ENCODE data around the gene RGP1.
A peak's percentile ranks its signal among the peaks of the same experiment; 100 is the strongest.

The RGP1 gene

GRCh38 chr9:35732185-35732799, 16.8 kb upstream of the RGP1 start, which contains the start of the genes CREB3 and TLN1:
Gene CREB3, plus strand, starts transcription at chr9:35732666. Its CDS starts 107 bp downstream, at chr9:35732773.
Gene TLN1, minus strand, starts transcription at chr9:35732195. Its CDS starts 6,501 bp downstream, at chr9:35725694.
- 0% methylated on average over 49 of the region's 49 CpGs for WGBS (ENCODE audit: insufficient coverage)
- peak within 1 kb of the TSS; percentile 50 to 97 (median 86) for H3K4me3 ChIP-seq (ENCODE audit: control insufficient read depth in 1 of 7, extremely low read depth in 1 of 7, insufficient read depth in 4 of 7, low read depth in 2 of 7, low read length in 6 of 7)
- peaks cover 7 to 29% (median 17%) of the 10 kb centered on the region in 4 experiments for H3K36me3 ChIP-seq (ENCODE audit: control insufficient read depth in 4 of 4, insufficient read depth in 4 of 4, low read length in 3 of 4)
- POLR2A ChIA-PET, result interaction anchor here (1.3 to 3.6 kb wide), 8 partner anchors 11 to 101 kb away, joined by 3 to 10 read pairs (median 4); partner anchors contain the start of gene SPAG8
- peaks cover 40 to 61% (median 59%) of the 10 kb centered on the region in 4 experiments for H3K4me1 ChIP-seq (ENCODE audit: control extremely low read depth in 1 of 4, control insufficient read depth in 4 of 4, insufficient read depth in 4 of 4, low read length in 3 of 4)
- CTCF ChIA-PET, result interaction anchor here (0.9 to 11.2 kb wide), 22 partner anchors 9 to 179 kb away, joined by 3 to 190 read pairs (median 5); partner anchors contain the start of genes CCDC107, FAM221B, GBA2 and HINT2
- no peaks in the 10 kb centered on the region for H3K27me3 ChIP-seq (replicated peaks in 2 of 5; ENCODE audit: control insufficient read depth in 4 of 5, insufficient read depth in 5 of 5, low read length in 4 of 5)
- H3K9me3 ChIP-seq (ENCODE audit: control extremely low read depth in 1 of 5, control insufficient read depth in 4 of 5, insufficient read depth in 2 of 5, low read depth in 1 of 5, low read length in 4 of 5), result no peaks in the 10 kb centered on the region
- DNase-seq, result peak; percentile 99
- peak within 1 kb of the TSS; percentile 78 to 94 for H3K27ac ChIP-seq (ENCODE audit: insufficient read depth in 1 of 2, low read depth in 1 of 2, low read length in 2 of 2, poor library complexity in 1 of 2, severe bottlenecking in 2 of 2)

- ChIA-PET CTCF (interaction anchor here (0.9 to 11.2 kb wide), 16 partner anchors 10 to 178 kb away, joined by 3 to 190 read pairs (median 6); partner anchors contain the start of genes CCDC107, FAM221B, GBA2 and HINT2), POLR2A (interaction anchor here (1.3 to 3.6 kb wide), 7 partner anchors 11 to 100 kb away, joined by 3 to 10 read pairs (median 4); partner anchors contain the start of gene SPAG8)
- Histone ChIP-seq H3K27me3 (replicated peaks in 2 of 5; ENCODE audit: control insufficient read depth in 4 of 5, insufficient read depth in 5 of 5, low read length in 4 of 5) (no peaks in the 10 kb centered on the region), H3K27ac (ENCODE audit: insufficient read depth in 1 of 2, low read depth in 1 of 2, low read length in 2 of 2, poor library complexity in 1 of 2, severe bottlenecking in 2 of 2) (peak overlapping the region; percentile 59 to 94), H3K4me1 (ENCODE audit: control extremely low read depth in 1 of 4, control insufficient read depth in 4 of 4, insufficient read depth in 4 of 4, low read length in 3 of 4) (peaks cover 37 to 54% (median 53%) of the 10 kb centered on the region in 4 experiments), H3K9me3 (ENCODE audit: control extremely low read depth in 1 of 5, control insufficient read depth in 4 of 5, insufficient read depth in 2 of 5, low read depth in 1 of 5, low read length in 4 of 5) (no peaks in the 10 kb centered on the region), H3K36me3 (ENCODE audit: control insufficient read depth in 4 of 4, insufficient read depth in 4 of 4, low read length in 3 of 4) (peaks cover 10 to 36% (median 20%) of the 10 kb centered on the region in 4 experiments), H3K4me3 (ENCODE audit: control insufficient read depth in 1 of 7, extremely low read depth in 1 of 7, insufficient read depth in 4 of 7, low read depth in 2 of 7, low read length in 6 of 7) (peak overlapping the region; percentile 50 to 97 (median 86))
- 0% methylated on average over 3 of the region's 14 CpGs for WGBS (ENCODE audit: insufficient coverage)
- peak; percentile 51 to 61 (median 58) for DNase-seq
Measured at GRCh38 chr9:35732800-35733541, 16.1 kb upstream of the RGP1 start.

- Histone ChIP-seq H3K9me3 (ENCODE audit: control extremely low read depth in 1 of 5, control insufficient read depth in 4 of 5, insufficient read depth in 2 of 5, low read depth in 1 of 5, low read length in 4 of 5) (no peaks in the 10 kb centered on the region), H3K27me3 (replicated peaks in 2 of 5; ENCODE audit: control insufficient read depth in 4 of 5, insufficient read depth in 5 of 5, low read length in 4 of 5) (no peaks in the 10 kb centered on the region), H3K4me3 (ENCODE audit: control insufficient read depth in 1 of 7, extremely low read depth in 1 of 7, insufficient read depth in 4 of 7, low read depth in 2 of 7, low read length in 6 of 7) (no peak overlapping the region), H3K27ac (ENCODE audit: insufficient read depth in 1 of 2, low read depth in 1 of 2, low read length in 2 of 2, poor library complexity in 1 of 2, severe bottlenecking in 2 of 2) (no peak overlapping the region), H3K36me3 (ENCODE audit: control insufficient read depth in 4 of 4, insufficient read depth in 4 of 4, low read length in 3 of 4) (peaks cover 14 to 47% (median 27%) of the 10 kb centered on the region in 4 experiments), H3K4me1 (ENCODE audit: control extremely low read depth in 1 of 4, control insufficient read depth in 4 of 4, insufficient read depth in 4 of 4, low read length in 3 of 4) (peaks cover 28 to 43% (median 42%) of the 10 kb centered on the region in 4 experiments)
- POLR2A ChIA-PET, result no interaction called here
- 100% methylated on average over 1 of the region's 3 CpGs for WGBS (ENCODE audit: insufficient coverage)
- CTCF ChIA-PET, result interaction anchor here (0.7 to 10.6 kb wide), 12 partner anchors 13 to 177 kb away, joined by 3 to 103 read pairs (median 4); partner anchors contain the start of genes CCDC107, GBA2, HINT2 and MSMP
- DNase-seq, result no peak
Measured at GRCh38 chr9:35734096-35734495, 15.0 kb upstream of the RGP1 start.

- no peak overlapping the region for H3K27ac ChIP-seq (ENCODE audit: insufficient read depth in 1 of 2, low read depth in 1 of 2, low read length in 2 of 2, poor library complexity in 1 of 2, severe bottlenecking in 2 of 2)
- DNase-seq, result peak; percentile 79 to 89 (median 85)
- POLR2A ChIA-PET, result no interaction called here
- H3K4me3 ChIP-seq (ENCODE audit: control insufficient read depth in 1 of 7, extremely low read depth in 1 of 7, insufficient read depth in 4 of 7, low read depth in 2 of 7, low read length in 6 of 7), result no peak overlapping the region
- 86% methylated on average over 4 of the region's 5 CpGs for whole genome bisulfite sequencing (ENCODE audit: insufficient coverage)
- no peaks in the 10 kb centered on the region for H3K9me3 ChIP-seq (ENCODE audit: control extremely low read depth in 1 of 5, control insufficient read depth in 4 of 5, insufficient read depth in 2 of 5, low read depth in 1 of 5, low read length in 4 of 5)
- peaks cover 8 to 22% (median 21%) of the 10 kb centered on the region in 4 experiments for H3K4me1 ChIP-seq (ENCODE audit: control extremely low read depth in 1 of 4, control insufficient read depth in 4 of 4, insufficient read depth in 4 of 4, low read length in 3 of 4)
- H3K36me3 ChIP-seq (ENCODE audit: control insufficient read depth in 4 of 4, insufficient read depth in 4 of 4, low read length in 3 of 4), result peaks cover 17 to 64% (median 45%) of the 10 kb centered on the region in 4 experiments
- CTCF ChIA-PET, result interaction anchor here (0.6 to 15.7 kb wide), 19 partner anchors 8 to 146 kb away, joined by 3 to 190 read pairs (median 3); partner anchors contain the start of genes CREB3, GBA2, HINT2 and MSMP
- H3K27me3 ChIP-seq (replicated peaks in 2 of 5; ENCODE audit: control insufficient read depth in 4 of 5, insufficient read depth in 5 of 5, low read length in 4 of 5), result no peaks in the 10 kb centered on the region
Measured at GRCh38 chr9:35736201-35736633, 12.9 kb upstream of the RGP1 start.

GRCh38 chr9:35737143-35737542, 11.9 kb upstream of the RGP1 start:
- Histone ChIP-seq H3K4me3 (ENCODE audit: control insufficient read depth in 1 of 7, extremely low read depth in 1 of 7, insufficient read depth in 4 of 7, low read depth in 2 of 7, low read length in 6 of 7) (no peak overlapping the region), H3K36me3 (ENCODE audit: control insufficient read depth in 4 of 4, insufficient read depth in 4 of 4, low read length in 3 of 4) (peaks cover 17 to 72% (median 52%) of the 10 kb centered on the region in 4 experiments), H3K9me3 (ENCODE audit: control extremely low read depth in 1 of 5, control insufficient read depth in 4 of 5, insufficient read depth in 2 of 5, low read depth in 1 of 5, low read length in 4 of 5) (no peaks in the 10 kb centered on the region), H3K27ac (ENCODE audit: insufficient read depth in 1 of 2, low read depth in 1 of 2, low read length in 2 of 2, poor library complexity in 1 of 2, severe bottlenecking in 2 of 2) (no peak overlapping the region), H3K4me1 (ENCODE audit: control extremely low read depth in 1 of 4, control insufficient read depth in 4 of 4, insufficient read depth in 4 of 4, low read length in 3 of 4) (peaks cover 7 to 26% (median 19%) of the 10 kb centered on the region in 4 experiments), H3K27me3 (replicated peaks in 2 of 5; ENCODE audit: control insufficient read depth in 4 of 5, insufficient read depth in 5 of 5, low read length in 4 of 5) (no peaks in the 10 kb centered on the region)
- 91% methylated on average over 7 of the region's 7 CpGs for whole genome bisulfite sequencing (ENCODE audit: insufficient coverage)
- POLR2A ChIA-PET, result no interaction called here
- no peak for DNase-seq
- CTCF ChIA-PET, result interaction anchor here (0.9 to 15.7 kb wide), 14 partner anchors 9 to 123 kb away, joined by 3 to 190 read pairs (median 6); partner anchors contain the start of genes CCDC107, CREB3, GBA2 and MSMP

GRCh38 chr9:35738186-35738585, 10.9 kb upstream of the RGP1 start:
- Histone ChIP-seq H3K4me1 (ENCODE audit: control extremely low read depth in 1 of 4, control insufficient read depth in 4 of 4, insufficient read depth in 4 of 4, low read length in 3 of 4) (peaks cover 6 to 18% (median 12%) of the 10 kb centered on the region in 4 experiments), H3K9me3 (ENCODE audit: control extremely low read depth in 1 of 5, control insufficient read depth in 4 of 5, insufficient read depth in 2 of 5, low read depth in 1 of 5, low read length in 4 of 5) (no peaks in the 10 kb centered on the region), H3K36me3 (ENCODE audit: control insufficient read depth in 4 of 4, insufficient read depth in 4 of 4, low read length in 3 of 4) (peaks cover 17 to 82% (median 56%) of the 10 kb centered on the region in 4 experiments), H3K4me3 (ENCODE audit: control insufficient read depth in 1 of 7, extremely low read depth in 1 of 7, insufficient read depth in 4 of 7, low read depth in 2 of 7, low read length in 6 of 7) (no peak overlapping the region), H3K27me3 (replicated peaks in 2 of 5; ENCODE audit: control insufficient read depth in 4 of 5, insufficient read depth in 5 of 5, low read length in 4 of 5) (no peaks in the 10 kb centered on the region), H3K27ac (ENCODE audit: insufficient read depth in 1 of 2, low read depth in 1 of 2, low read length in 2 of 2, poor library complexity in 1 of 2, severe bottlenecking in 2 of 2) (no peak overlapping the region)
- WGBS (ENCODE audit: insufficient coverage), result 95% methylated on average over 4 of the region's 4 CpGs
- no peak for DNase-seq
- POLR2A ChIA-PET, result no interaction called here
- CTCF ChIA-PET, result interaction anchor here (0.9 to 15.7 kb wide), 11 partner anchors 9 to 122 kb away, joined by 3 to 190 read pairs (median 8); partner anchors contain the start of genes CCDC107, CREB3, GBA2 and MSMP

Data from common myeloid progenitor, CD34-positive (primary cell).